Upper lobe of left lung (tissue), 4 donors: ENCODE measurements around the gene RALA.

Source experiments
- CTCF ChIP-seq, 6 experiments: fragments of 450-650 bp in 4 of 6; fragments of 200-600 bp in 2 of 6; sonication (generic) in 2 of 6; IDR thresholded peaks; one replicate each; pipeline ENCODE4 v1.5.1; 2016 to 2019; ENCODE audit warnings: antibody characterized with exemption in 6 of 6
- EP300 ChIP-seq, 4 donors: sonication (generic); formaldehyde crosslinking; IDR thresholded peaks; one replicate each; pipeline ENCODE4 v1.5.1; 2017; ENCODE audit warnings: antibody characterized with exemption in 4 of 4, control low read depth in 2 of 4
- POLR2A ChIP-seq, 4 donors: fragments of 450-650 bp; IDR thresholded peaks; one replicate each; pipeline ENCODE4 v1.5.1; 2016 to 2017; ENCODE audit warnings: antibody characterized with exemption in 4 of 4, mild to moderate bottlenecking in 2 of 4
- POLR2AphosphoS5 ChIP-seq, 2 donors: sonication (generic); formaldehyde crosslinking; IDR thresholded peaks; one replicate each; pipeline ENCODE4 v1.5.1; 2017; ENCODE audit warnings: antibody characterized with exemption in 2 of 2

- TF ChIP-seq POLR2A (IDR thresholded peaks at IDR 0.05) (no peak), CTCF (IDR thresholded peaks at IDR 0.05) (no peak), POLR2AphosphoS5 (IDR thresholded peaks at IDR 0.05) (no peak), EP300 (IDR thresholded peaks at IDR 0.05) (no peak)
Measured at GRCh38 chr7:39606352-39606751, 17.0 kb upstream of the RALA start.
